HG03469 (cell line): ENCODE data around the gene GIMAP4.
"Not testable (repeated sequence)": the region's sequence is repeated elsewhere in the genome, so short reads cannot be mapped to it uniquely, and the experiment has no call there.

Experiments used
- ATAC-seq: cut with Tn5 transposase; IDR thresholded peaks from one replicate; pipeline ENCODE4 v1.9.1; 2021; ENCODE audit warnings: mild to moderate bottlenecking, moderate library complexity, moderate number of reproducible peaks; ENCODE audit not compliant: unreplicated experiment

Gene GIMAP4

DNA sequence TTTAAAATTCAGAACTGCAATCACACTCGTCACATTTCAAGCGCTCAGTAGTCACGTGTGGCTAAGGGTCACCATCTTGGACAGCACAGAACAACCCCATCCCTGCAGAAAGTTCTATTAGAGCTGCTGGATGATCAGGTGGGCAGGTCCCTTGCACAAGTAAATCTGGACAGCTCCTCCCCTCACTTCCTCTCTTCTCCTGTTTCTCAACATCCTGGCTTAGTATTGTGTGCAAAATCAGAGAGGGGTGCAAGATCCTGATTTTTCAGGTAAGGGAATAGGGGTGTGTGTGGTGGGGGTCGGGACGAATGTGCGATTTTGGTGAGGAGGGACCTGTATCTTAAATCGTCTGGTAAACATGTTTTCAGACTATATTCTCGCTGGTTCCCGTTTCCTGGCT lies at the start of gene GIMAP4:
GIMAP4 (plus strand) TSS at position 222 of the 400 bp plus-strand sequence. CDS start 2,512 bp downstream, outside the sequence.
- ATAC-seq, result no peak

- no peak for ATAC-seq
Measured at GRCh38 chr7:150519310-150519709, 47.9 kb upstream of the GIMAP4 start.

DNA sequence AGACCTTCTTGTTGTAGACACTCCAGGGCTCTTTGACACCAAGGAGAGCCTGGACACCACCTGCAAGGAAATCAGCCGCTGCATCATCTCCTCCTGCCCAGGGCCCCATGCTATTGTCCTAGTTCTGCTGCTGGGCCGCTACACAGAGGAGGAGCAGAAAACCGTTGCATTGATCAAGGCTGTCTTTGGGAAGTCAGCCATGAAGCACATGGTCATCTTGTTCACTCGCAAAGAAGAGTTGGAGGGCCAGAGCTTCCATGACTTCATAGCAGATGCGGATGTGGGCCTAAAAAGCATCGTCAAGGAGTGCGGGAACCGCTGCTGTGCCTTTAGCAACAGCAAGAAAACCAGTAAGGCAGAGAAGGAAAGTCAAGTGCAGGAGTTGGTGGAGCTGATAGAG lies 47.0 kb upstream of the GIMAP4 start:
- ATAC-seq, result no peak

- not testable (repeated sequence) for ATAC-seq
Measured at GRCh38 chr7:150522931-150523330, 44.3 kb upstream of the GIMAP4 start.

GRCh38 chr7:150524018-150524417 lies 43.2 kb upstream of the GIMAP4 start:
- ATAC-seq, result no peak

- no peak for ATAC-seq
Measured at GRCh38 chr7:150531704-150532103, 35.5 kb upstream of the GIMAP4 start.

DNA sequence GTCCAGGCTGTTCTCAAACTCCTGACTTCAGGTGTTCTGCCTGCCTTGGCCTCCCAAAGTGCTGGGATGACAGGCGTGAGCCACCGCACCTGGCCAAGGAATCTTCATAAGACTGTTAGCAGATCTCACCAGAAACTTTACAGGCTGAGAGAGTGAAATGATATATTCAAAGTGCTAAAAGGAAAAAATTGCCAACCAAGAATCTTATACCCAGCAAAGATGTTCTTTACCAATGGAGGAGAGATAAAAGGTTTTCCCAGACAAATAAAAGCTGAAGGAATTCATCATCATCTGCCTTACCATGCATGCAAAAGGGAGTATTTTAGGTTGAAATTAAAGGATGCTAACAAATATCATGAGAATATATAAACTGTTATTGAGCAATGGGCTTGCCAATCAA lies 28.9 kb upstream of the GIMAP4 start:
- ATAC-seq, result no peak

DNA sequence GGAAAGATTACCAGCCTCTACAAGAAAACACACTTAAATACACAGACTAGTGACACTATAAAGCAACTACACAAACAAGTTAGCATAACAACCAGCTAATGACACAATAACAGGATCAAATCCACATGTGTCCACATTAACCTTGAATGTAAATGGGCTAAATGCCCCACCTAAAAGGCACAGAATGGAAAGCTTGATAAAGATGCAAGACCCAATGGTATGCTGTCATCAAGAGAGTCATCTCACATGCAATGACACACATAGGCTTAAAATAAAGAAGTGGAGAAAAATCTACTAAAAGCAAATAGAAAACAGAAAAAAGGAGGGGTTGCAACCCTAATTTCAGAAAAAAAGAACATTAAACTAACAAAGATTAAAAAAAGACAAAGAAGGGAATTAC lies 14.0 kb upstream of the GIMAP4 start:
- ATAC-seq, result no peak

GRCh38 chr7:150556521-150557138 lies 10.6 kb upstream of the GIMAP4 start:
- no peak for ATAC-seq

- no peak for ATAC-seq
Measured at GRCh38 chr7:150560486-150560885, 6.7 kb upstream of the GIMAP4 start.

- ATAC-seq, result no peak
Measured at GRCh38 chr7:150562919-150563318, 4.3 kb upstream of the GIMAP4 start.

DNA sequence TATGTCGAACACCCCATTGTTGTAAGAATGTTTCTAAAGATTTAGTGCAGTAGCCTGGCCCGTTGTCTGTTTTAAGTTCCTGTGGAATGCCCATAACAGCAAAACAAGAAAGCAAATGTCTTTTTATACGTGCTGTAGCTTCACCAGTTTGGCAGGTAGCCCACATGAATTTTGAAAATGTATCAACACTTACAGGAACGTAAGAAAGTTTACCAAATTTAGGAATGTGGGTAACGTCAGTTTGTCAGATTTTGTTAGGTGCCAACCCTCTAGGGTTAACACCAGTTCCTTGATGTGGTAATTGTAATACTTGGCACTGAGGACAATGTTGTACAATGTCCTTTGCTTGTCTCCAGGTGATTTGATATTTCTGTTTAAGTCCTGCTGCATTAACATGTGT lies 3.2 kb upstream of the GIMAP4 start:
- no peak for ATAC-seq

DNA sequence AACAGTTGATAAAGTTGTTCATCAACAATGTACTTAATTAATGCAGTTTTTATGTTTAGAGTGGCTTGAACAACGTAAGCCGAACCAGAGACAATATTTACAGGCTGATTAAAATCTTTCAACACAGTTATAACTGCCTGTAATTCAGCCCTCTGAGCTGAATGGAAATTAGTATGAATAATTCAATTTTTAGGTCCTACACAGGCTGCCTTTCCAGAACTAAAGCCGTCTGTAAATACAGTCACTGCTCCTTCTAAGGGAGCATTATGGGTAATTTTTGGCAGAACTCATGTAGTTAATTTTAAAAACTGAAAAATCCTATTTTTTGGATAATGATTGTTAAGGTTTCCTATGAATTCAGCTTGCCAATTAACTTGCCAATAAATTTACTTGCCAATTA lies 2.6 kb upstream of the GIMAP4 start:
- ATAC-seq, result no peak

- ATAC-seq, result no peak
Measured at GRCh38 chr7:150565239-150565638, 2.0 kb upstream of the GIMAP4 start.

GRCh38 chr7:150566123-150566522 lies 1.1 kb upstream of the GIMAP4 start:
- ATAC-seq, result no peak

GRCh38 chr7:150566572-150566971 lies 618 bp upstream of the GIMAP4 start:
- ATAC-seq, result no peak

- no peak for ATAC-seq
Measured at GRCh38 chr7:150567871-150568301, 696 bp downstream of the GIMAP4 start.

GRCh38 chr7:150568714-150569113 lies 1.5 kb downstream of the GIMAP4 start:
- no peak for ATAC-seq

GRCh38 chr7:150569245-150569955 lies 2.2 kb downstream of the GIMAP4 start:
- ATAC-seq, result no peak

DNA sequence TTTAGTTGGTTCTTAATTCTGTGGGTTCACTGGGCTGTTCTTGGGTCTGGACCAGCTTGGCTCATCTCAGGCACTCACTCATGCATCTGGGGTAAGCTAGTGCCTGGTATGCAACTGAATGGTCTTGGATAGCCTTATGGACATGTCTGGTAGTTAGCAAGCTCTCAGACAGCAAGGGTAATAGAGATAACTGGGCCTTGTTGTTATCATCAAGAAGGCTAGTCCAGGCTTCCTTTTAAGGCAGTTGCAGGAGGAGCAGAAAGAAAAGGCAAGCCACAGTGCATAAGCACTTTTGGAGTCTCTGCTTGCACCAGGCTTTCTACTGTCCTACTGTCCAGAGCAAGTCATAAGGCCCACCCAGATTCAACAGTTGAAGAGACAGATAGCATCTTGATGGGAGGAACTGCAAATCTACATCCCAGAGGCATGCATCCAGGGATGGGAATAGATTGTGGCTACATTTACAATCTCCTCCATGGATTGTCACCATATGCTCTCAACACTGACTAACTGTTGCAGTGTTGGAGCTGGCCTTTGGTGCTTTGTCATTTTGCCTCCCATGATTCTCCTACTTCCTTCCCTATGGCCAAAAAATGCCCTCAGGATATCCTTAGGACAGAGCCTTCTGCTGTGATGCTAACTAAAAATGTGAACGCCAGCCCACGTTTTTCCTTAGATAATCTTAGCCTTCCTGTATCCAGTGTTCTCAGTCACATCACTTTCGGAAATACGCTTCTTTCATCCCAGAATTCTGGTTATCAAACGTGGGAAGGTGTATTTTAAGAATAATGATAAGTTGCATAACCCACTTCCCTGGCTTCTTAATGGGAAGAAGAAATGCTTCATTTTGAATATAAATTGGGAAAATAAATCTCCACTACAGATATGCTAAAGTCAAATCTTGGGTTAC lies 3.6 kb downstream of the GIMAP4 start:
- ATAC-seq, result no peak

DNA sequence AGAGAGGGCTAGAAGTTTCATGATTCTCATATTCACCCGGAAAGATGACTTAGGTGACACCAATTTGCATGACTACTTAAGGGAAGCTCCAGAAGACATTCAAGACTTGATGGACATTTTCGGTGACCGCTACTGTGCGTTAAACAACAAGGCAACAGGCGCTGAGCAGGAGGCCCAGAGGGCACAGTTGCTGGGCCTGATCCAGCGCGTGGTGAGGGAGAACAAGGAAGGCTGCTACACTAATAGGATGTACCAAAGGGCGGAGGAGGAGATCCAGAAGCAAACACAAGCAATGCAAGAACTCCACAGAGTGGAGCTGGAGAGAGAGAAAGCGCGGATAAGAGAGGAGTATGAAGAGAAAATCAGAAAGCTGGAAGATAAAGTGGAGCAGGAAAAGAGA lies 5.3 kb downstream of the GIMAP4 start:
- no peak for ATAC-seq
